HepG2 (cell line): ENCODE results near the gene ITGB2. TPM values are rescaled to one million over a fixed set of nuclear protein-coding genes. Genes with fewer than 3 reads are reported as not detected.

Source experiments
- DR1 ChIP-seq: sonication (generic); formaldehyde crosslinking; IDR thresholded peaks from 2 replicates; pipeline ENCODE4 v1.8.0; 2021; ENCODE audit warnings: mild to moderate bottlenecking, missing genetic modification reagents, inconsistent platforms
- HNRNPH1 ChIP-seq: fragments of 200-400 bp; formaldehyde crosslinking; optimal IDR thresholded peaks from 2 replicates; pipeline ENCODE3; 2017; ENCODE audit warnings: mild to moderate bottlenecking, low read depth, low read length
- MAFK ChIP-seq, 2 experiments: IDR thresholded peaks in 1 of 2; conservative IDR thresholded peaks in 1 of 2; 2 replicates each; pipeline ENCODE4 v1.6.1; 2011; ENCODE audit warnings: improper control_type of control experiment in 2 of 2, low read length in 2 of 2
- NFATC3 ChIP-seq: sonication (generic); formaldehyde crosslinking; IDR thresholded peaks from 2 replicates; pipeline ENCODE4 v1.5.1; 2020; ENCODE audit warnings: mild to moderate bottlenecking, missing genetic modification reagents
- NFRKB ChIP-seq: fragments of 450-650 bp; IDR thresholded peaks from 2 replicates; pipeline ENCODE4 v1.6.1; 2017
- PHB2 ChIP-seq: fragments of 450-650 bp; IDR thresholded peaks from 2 replicates; pipeline ENCODE4 v1.6.1; 2018; ENCODE audit not compliant: partially characterized antibody
- SMARCE1 ChIP-seq: fragments of 450-650 bp; IDR thresholded peaks from 2 replicates; pipeline ENCODE4 v1.6.1; 2017; ENCODE audit warnings: borderline replicate concordance
- TEAD2 ChIP-seq: sonication (generic); formaldehyde crosslinking; IDR thresholded peaks from 2 replicates; pipeline ENCODE4 v1.9.0; 2021; ENCODE audit warnings: missing genetic modification reagents
- YEATS4 ChIP-seq: sonication (generic); formaldehyde crosslinking; IDR thresholded peaks from 2 replicates; pipeline ENCODE4 v1.4.0; 2020; ENCODE audit warnings: missing genetic modification reagents, borderline replicate concordance
- ZNF121 ChIP-seq: sonication (generic); formaldehyde crosslinking; IDR thresholded peaks from 2 replicates; pipeline ENCODE4 v1.5.0; 2020; ENCODE audit warnings: mild to moderate bottlenecking, missing genetic modification reagents
- ZNF136 ChIP-seq: sonication (generic); formaldehyde crosslinking; IDR thresholded peaks from 2 replicates; pipeline ENCODE4 v1.8.1; 2022; ENCODE audit warnings: low read depth, mild to moderate bottlenecking, moderate library complexity, missing genetic modification reagents
- ZNF282 ChIP-seq: fragments of 450-650 bp; IDR thresholded peaks from 2 replicates; pipeline ENCODE4 v1.6.1; 2018; ENCODE audit not compliant: partially characterized antibody
- ZNF556 ChIP-seq: sonication (generic); formaldehyde crosslinking; IDR thresholded peaks from 2 replicates; pipeline ENCODE4 v1.4.0; 2020; ENCODE audit warnings: mild to moderate bottlenecking, missing genetic modification reagents, borderline replicate concordance
- polyA plus RNA-seq, 8 experiments: library from polyadenylated mRNA; depleted of rRNA in 3 of 8; stranded (reverse) in 7 of 8; unstranded in 1 of 8; fragments of >200 nt; fragmentation: Illumina TruSeq in 4 of 8; extraction: Trizol in 4 of 8; gene quantifications; 2 replicates each; pipeline versions ENCODE4 v1.2.1 to v1.2.3, GENCODE V29; 2011 to 2016; ENCODE audit warnings: low read depth in 4 of 8, missing spikeins in 1 of 8, mixed read lengths in 1 of 8; ENCODE audit not compliant: insufficient read depth in 1 of 8
- total RNA-seq, 5 experiments: library from RNA; depleted of rRNA; stranded (reverse); fragments of >200 nt; fragmentation: Illumina TruSeq; extraction: Trizol; gene quantifications; 2 replicates each; pipeline ENCODE4 v1.2.3, GENCODE V29; 2016; ENCODE audit warnings: low read depth in 1 of 5
- TF ChIP-seq, protein P1 (sequence below): fragments of 450-650 bp; IDR thresholded peaks from 2 replicates; pipeline ENCODE4 v1.6.1; 2017; ENCODE audit warnings: mild to moderate bottlenecking
- TF ChIP-seq, protein P2 (sequence below): sonication (generic); formaldehyde crosslinking; IDR thresholded peaks from 2 replicates; pipeline ENCODE4 v1.4.0; 2020; ENCODE audit warnings: missing genetic modification reagents
- TF ChIP-seq, protein P3 (sequence below): sonication (generic); formaldehyde crosslinking; IDR thresholded peaks from 2 replicates; pipeline ENCODE4 v1.4.0; 2020; ENCODE audit warnings: missing genetic modification reagents
- TF ChIP-seq, protein P4 (sequence below): sonication (generic); formaldehyde crosslinking; IDR thresholded peaks from 2 replicates; pipeline ENCODE4 v1.5.1; 2020; ENCODE audit warnings: mild to moderate bottlenecking, moderate library complexity, missing genetic modification reagents
- TF ChIP-seq, protein P5 (sequence below): sonication (generic); formaldehyde crosslinking; IDR thresholded peaks from 2 replicates; pipeline ENCODE4 v1.8.1; 2023; ENCODE audit warnings: missing genetic modification reagents, inconsistent platforms, borderline replicate concordance

The ITGB2 gene
- total and polyA plus RNA-seq, 2 of the 13 experiments (the other 11 are each of a cell fraction or from before 2014, with no cell fraction given) = 4.2 to 18.0 TPM

DNA sequence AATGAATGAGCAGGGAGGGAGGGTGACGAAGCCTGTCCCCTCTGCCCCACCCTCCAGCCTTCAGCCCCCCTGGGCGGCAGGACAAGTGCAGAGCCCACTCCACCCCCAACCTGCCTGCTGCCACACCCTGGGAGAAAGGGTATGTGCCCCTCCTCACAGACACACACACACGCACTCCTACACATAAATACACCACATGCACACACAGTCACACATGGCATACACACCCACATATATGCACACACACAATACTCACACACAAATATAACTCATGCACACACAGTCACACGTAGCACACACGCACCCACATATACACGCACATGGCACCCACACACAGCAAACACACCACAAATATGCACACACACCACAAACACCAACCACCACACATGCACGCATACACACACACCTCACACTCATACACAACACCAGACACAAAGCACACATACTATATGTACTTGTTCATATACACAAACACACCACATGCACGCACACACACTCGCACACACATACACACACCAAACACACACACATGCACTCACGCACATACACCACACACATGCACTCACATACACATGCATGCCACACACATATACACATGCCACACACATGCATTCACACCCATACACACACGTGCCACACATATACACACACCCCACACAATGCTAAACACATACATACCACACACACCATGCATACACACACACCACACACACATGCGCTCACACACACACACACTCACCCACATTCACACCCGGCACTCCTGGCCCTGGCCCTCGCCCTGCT, 16.4 kb downstream of the ITGB2 start (continued):
- TF ChIP-seq MAFK (conservative IDR thresholded peaks at IDR 0.05 in 1 of 2, IDR thresholded peaks at IDR 0.05 in 1 of 2; ENCODE audit: low read length in 2 of 2) = no peak
- TF ChIP-seq ZNF556 (CRISPR knock-in tag) = no peak
- no peak for TF ChIP-seq ZNF121 (CRISPR knock-in tag)
- TF ChIP-seq, protein P1, sequence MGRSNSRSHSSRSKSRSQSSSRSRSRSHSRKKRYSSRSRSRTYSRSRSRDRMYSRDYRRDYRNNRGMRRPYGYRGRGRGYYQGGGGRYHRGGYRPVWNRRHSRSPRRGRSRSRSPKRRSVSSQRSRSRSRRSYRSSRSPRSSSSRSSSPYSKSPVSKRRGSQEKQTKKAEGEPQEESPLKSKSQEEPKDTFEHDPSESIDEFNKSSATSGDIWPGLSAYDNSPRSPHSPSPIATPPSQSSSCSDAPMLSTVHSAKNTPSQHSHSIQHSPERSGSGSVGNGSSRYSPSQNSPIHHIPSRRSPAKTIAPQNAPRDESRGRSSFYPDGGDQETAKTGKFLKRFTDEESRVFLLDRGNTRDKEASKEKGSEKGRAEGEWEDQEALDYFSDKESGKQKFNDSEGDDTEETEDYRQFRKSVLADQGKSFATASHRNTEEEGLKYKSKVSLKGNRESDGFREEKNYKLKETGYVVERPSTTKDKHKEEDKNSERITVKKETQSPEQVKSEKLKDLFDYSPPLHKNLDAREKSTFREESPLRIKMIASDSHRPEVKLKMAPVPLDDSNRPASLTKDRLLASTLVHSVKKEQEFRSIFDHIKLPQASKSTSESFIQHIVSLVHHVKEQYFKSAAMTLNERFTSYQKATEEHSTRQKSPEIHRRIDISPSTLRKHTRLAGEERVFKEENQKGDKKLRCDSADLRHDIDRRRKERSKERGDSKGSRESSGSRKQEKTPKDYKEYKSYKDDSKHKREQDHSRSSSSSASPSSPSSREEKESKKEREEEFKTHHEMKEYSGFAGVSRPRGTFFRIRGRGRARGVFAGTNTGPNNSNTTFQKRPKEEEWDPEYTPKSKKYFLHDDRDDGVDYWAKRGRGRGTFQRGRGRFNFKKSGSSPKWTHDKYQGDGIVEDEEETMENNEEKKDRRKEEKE = no peak
- TF ChIP-seq, protein P2, sequence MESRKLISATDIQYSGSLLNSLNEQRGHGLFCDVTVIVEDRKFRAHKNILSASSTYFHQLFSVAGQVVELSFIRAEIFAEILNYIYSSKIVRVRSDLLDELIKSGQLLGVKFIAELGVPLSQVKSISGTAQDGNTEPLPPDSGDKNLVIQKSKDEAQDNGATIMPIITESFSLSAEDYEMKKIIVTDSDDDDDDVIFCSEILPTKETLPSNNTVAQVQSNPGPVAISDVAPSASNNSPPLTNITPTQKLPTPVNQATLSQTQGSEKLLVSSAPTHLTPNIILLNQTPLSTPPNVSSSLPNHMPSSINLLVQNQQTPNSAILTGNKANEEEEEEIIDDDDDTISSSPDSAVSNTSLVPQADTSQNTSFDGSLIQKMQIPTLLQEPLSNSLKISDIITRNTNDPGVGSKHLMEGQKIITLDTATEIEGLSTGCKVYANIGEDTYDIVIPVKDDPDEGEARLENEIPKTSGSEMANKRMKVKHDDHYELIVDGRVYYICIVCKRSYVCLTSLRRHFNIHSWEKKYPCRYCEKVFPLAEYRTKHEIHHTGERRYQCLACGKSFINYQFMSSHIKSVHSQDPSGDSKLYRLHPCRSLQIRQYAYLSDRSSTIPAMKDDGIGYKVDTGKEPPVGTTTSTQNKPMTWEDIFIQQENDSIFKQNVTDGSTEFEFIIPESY = no peak
- TF ChIP-seq ZNF136 (CRISPR knock-in tag) = no peak
- TF ChIP-seq HNRNPH1 = no peak
- peak; percentile 27 for TF ChIP-seq ZNF282
- no peak for TF ChIP-seq NFATC3
- no peak for TF ChIP-seq TEAD2 (CRISPR knock-in tag)
- TF ChIP-seq, protein P3, sequence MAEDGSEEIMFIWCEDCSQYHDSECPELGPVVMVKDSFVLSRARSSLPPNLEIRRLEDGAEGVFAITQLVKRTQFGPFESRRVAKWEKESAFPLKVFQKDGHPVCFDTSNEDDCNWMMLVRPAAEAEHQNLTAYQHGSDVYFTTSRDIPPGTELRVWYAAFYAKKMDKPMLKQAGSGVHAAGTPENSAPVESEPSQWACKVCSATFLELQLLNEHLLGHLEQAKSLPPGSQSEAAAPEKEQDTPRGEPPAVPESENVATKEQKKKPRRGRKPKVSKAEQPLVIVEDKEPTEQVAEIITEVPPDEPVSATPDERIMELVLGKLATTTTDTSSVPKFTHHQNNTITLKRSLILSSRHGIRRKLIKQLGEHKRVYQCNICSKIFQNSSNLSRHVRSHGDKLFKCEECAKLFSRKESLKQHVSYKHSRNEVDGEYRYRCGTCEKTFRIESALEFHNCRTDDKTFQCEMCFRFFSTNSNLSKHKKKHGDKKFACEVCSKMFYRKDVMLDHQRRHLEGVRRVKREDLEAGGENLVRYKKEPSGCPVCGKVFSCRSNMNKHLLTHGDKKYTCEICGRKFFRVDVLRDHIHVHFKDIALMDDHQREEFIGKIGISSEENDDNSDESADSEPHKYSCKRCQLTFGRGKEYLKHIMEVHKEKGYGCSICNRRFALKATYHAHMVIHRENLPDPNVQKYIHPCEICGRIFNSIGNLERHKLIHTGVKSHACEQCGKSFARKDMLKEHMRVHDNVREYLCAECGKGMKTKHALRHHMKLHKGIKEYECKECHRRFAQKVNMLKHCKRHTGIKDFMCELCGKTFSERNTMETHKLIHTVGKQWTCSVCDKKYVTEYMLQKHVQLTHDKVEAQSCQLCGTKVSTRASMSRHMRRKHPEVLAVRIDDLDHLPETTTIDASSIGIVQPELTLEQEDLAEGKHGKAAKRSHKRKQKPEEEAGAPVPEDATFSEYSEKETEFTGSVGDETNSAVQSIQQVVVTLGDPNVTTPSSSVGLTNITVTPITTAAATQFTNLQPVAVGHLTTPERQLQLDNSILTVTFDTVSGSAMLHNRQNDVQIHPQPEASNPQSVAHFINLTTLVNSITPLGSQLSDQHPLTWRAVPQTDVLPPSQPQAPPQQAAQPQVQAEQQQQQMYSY (CRISPR knock-in tag) = no peak
- TF ChIP-seq NFRKB = no peak
- TF ChIP-seq, protein P4, sequence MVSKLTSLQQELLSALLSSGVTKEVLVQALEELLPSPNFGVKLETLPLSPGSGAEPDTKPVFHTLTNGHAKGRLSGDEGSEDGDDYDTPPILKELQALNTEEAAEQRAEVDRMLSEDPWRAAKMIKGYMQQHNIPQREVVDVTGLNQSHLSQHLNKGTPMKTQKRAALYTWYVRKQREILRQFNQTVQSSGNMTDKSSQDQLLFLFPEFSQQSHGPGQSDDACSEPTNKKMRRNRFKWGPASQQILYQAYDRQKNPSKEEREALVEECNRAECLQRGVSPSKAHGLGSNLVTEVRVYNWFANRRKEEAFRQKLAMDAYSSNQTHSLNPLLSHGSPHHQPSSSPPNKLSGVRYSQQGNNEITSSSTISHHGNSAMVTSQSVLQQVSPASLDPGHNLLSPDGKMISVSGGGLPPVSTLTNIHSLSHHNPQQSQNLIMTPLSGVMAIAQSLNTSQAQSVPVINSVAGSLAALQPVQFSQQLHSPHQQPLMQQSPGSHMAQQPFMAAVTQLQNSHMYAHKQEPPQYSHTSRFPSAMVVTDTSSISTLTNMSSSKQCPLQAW = no peak
- no peak for TF ChIP-seq SMARCE1
- TF ChIP-seq YEATS4 (CRISPR knock-in tag) = no peak
- TF ChIP-seq PHB2 = no peak
- TF ChIP-seq, protein P5, sequence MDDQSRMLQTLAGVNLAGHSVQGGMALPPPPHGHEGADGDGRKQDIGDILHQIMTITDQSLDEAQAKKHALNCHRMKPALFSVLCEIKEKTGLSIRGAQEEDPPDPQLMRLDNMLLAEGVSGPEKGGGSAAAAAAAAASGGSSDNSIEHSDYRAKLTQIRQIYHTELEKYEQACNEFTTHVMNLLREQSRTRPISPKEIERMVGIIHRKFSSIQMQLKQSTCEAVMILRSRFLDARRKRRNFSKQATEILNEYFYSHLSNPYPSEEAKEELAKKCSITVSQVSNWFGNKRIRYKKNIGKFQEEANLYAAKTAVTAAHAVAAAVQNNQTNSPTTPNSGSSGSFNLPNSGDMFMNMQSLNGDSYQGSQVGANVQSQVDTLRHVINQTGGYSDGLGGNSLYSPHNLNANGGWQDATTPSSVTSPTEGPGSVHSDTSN (CRISPR knock-in tag) = no peak
- TF ChIP-seq DR1 (CRISPR knock-in tag) = no peak
